ENCODE data around the gene PIWIL1.

The PIWIL1 gene

GRCh38 chr12:130337488-130338303, at the start of gene PIWIL1:
PIWIL1 (plus strand) TSS chr12:130337887; CDS start chr12:130342592, 4,705 bp downstream.
- FAIRE-seq: no peak

- no peak for FAIRE-seq
These were observed 49.5 kb upstream of the PIWIL1 start for GRCh38 chr12:130288206-130288605.

- FAIRE-seq: no peak
These were observed 49.0 kb upstream of the PIWIL1 start for GRCh38 chr12:130288691-130289090.

- FAIRE-seq: no peak
These were observed 47.6 kb upstream of the PIWIL1 start for GRCh38 chr12:130290114-130290513.

DNA sequence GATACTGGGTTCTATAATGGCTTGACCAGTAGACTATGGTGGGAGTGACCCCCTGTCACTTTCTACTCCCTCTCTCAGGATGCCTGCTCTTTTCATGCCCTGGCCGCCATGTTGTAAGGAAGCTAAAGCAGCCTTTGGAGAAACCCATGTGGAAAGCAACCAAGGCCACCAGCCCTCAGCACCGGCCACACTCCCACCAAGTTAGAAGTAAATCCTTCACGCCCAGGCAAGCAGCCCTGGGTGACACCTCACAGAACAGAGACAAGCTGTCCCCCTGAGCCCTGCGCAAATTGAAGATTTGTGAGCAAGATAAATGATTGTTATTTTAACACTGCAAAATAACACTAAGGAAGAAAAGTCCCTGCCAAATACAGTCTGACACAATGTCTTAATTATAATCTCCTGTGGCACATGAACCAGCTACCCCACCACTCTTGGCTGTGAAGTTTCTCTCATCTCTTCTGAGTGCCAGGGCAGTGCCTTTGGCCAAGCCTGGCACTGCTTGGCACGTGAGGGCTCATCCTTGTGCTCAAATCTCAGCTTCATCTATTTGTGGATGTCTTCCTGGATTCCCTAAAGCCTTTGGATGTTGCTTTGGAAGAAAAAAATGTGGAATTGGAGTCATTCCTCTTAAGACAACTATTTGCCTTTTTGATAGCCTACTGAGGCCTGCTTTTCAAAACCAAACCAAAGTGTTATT, 39.2 kb upstream of the PIWIL1 start:
- FAIRE-seq: no peak

- no peak for FAIRE-seq
These were observed 38.1 kb upstream of the PIWIL1 start for GRCh38 chr12:130299574-130299973.

- FAIRE-seq: no peak
These were observed 37.6 kb upstream of the PIWIL1 start for GRCh38 chr12:130300090-130300489.

- no peak for FAIRE-seq
These were observed 36.8 kb upstream of the PIWIL1 start for GRCh38 chr12:130300737-130301535.

GRCh38 chr12:130301559-130301958, 36.1 kb upstream of the PIWIL1 start:
- FAIRE-seq: no peak

DNA sequence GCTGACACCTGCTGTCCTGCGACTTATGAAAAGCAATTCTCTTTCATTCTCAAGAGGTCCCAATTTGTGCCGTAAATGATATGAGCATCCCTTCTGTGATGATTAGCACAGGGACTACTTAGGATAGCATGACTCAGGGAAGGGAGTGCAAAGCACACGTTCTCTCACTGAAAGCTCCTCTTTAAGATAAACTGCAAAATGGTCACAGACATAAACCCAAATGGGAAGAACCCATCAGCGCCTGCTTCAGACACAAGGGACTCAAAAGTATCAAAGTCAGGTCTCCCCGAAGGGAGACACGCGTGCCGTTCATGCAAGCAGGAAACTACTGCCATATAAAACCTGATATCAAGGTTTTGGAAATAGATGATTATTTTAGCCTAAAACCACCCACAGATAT, 33.9 kb upstream of the PIWIL1 start:
- no peak for FAIRE-seq

DNA sequence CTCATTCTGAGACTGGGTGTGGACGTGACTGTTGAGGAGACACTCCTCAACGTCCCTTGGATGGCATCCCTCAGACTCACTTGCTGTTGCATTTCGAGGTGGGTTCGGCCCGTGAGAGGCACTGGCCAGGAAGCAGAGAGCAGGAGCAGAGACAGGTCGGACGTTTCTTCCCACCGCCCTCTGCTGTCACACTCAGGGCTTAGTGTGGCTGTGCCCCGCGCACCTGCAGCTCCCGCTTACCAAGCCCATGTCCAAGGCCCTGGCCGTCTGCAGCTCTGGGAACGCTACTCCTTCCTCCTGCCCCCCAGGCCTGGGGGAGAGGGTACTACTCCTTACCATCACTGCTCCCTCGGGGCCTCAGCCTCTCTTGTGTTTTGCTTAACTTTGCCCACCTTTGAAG, 29.8 kb upstream of the PIWIL1 start:
- FAIRE-seq: no peak

DNA sequence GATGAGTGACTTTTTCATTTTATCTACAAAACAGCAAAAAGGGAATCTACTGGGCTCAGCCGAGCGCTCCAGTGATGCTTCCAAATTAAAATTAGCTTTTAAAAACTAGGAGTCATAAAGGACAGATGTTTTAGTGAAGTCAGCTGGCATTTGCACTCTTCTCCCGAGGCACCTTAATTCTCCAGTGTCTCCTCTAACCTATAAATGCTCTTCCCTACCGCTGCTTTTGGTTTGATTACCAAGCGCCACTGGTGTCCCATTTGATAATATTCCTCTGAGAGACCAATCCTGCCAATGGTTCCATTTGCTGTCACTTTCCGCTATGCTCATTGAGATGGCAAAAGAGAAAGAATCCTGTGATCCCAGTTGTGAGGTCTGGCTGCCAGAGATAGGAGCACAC, 29.3 kb upstream of the PIWIL1 start:
- FAIRE-seq: no peak

DNA sequence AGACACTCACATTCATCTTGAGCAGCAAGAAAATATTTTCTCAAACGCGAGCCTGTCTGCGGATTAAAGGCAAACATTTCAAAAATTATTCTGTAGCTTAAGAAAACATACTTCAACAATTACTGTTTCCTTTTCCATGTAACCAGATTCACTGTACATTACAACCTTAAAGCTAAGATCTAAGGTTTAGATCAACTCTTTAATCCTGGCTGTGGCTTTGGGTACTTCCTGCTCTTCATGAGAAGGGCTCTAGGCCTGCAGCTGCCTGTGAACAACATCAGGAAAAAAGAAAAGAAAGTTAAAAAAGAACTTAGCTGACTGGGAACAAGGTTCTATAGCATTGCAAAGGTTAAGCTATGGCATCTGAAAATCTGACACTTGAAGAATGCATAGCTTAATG, 21.4 kb upstream of the PIWIL1 start:
- FAIRE-seq: no peak

DNA sequence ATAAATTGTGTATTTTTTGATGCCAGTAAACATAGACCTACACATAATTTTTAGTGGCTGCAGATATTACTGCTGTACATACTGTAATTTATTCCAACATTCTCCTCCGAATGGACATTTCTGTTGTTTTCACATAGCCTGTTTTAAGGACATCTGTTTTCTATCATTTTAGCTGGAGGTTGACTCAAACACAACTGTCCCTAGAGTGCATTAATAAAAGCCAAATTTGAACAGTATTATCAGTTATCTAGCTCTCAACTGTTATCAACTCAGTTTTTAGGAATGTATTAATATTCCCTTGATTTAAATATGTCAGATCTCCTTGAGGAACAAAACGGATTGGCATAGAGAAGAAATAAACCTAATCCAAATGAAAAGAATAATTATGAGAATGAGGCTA, 17.2 kb upstream of the PIWIL1 start:
- FAIRE-seq: no peak

DNA sequence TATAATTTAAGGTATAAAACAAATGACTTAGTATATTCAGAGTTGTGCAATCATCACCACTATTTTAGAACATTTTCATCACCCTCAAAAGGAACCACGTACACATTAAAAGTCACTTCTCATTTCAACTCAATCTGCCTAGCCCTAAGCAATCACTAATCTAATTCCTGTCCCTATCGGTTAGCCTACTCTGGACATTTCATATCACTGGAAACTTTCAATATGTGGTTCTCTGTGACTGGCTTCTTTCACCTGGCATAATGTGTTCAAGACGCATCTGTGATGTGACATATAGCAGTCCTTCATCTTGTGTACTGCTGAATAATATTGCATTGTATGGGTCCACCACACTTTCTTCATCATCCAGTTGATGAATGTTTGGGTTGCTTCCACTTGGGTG, 15.4 kb upstream of the PIWIL1 start:
- no peak for FAIRE-seq

GRCh38 chr12:130330685-130331084, 7.0 kb upstream of the PIWIL1 start:
- no peak for FAIRE-seq

DNA sequence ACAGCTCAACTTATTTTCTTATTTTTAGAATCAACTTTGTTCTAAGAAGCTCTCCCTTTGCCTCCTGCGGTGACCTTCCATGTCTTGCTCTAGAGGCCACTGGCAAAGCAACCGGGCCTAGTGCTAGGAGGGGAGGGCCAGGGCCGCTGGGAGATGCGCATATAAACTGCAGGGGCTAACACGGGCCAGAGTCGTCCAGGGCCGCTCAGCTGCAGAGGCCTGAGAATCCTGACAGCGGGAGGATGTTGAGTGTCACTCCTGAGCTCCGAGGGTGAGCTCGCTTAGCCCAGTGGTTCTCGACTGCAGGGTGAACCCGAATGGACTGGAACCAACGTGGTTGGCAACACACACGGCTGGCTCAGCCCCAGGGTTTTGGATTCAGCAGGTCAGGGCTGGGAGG, 6.5 kb upstream of the PIWIL1 start:
- FAIRE-seq: no peak

- FAIRE-seq: no peak
These were observed 4.3 kb upstream of the PIWIL1 start for GRCh38 chr12:130333341-130333740.

DNA sequence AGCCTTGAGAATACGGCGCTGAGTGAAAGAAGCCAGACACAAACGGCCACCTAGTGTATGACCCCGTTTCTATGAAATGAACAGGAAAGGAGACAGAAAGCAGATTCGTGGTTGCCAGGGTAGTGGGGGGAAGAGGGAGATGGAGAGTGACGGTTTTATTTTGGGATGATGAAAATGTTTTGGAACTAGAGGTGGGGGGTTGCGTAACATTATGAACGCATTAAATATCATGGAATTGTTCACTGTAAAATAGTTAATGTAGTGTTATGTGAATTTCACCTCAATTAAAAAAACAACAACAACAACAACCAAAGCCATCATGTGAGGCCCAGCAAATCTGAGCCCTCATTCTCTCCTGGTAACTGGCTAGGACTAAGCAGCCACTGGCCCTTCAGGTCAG, 3.3 kb upstream of the PIWIL1 start:
- FAIRE-seq: no peak

DNA sequence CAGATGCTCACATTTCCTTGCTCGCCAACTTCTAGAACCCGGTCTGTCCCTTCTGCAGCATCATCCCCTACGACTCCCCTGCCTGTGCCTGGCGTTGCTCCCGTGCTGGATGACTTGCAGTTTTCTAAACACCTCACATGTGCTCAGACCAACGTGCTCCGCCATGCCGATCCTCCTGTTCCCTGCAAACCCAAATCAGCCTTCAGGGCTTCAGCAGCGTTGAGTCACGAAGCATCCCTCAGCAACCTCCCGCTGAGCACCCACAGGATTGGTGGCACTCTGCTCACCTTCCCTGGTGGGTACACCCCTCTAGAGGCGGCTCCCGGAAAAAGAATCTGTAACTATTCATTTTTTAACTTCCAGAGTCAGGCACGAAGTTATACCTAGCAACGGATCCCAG, 2.8 kb upstream of the PIWIL1 start:
- FAIRE-seq: no peak

GRCh38 chr12:130335517-130336392, 1.9 kb upstream of the PIWIL1 start:
- FAIRE-seq: no peak

GRCh38 chr12:130336723-130337487, 782 bp upstream of the PIWIL1 start:
- FAIRE-seq: no peak

All from colon (tissue), 2 donors.